Measurements from ENCODE around the gene SLC37A1.

Gene SLC37A1

GRCh38 chr21:42525676-42526378, 12.2 kb downstream of the SLC37A1 start:
- DNase-seq (ENCODE audit: low read depth in 2 of 3, low spot score in 1 of 3) = no peak

- DNase-seq (ENCODE audit: low read depth in 2 of 3, low spot score in 1 of 3) = no peak
Measured at GRCh38 chr21:42526379-42526727, 12.7 kb downstream of the SLC37A1 start.

GRCh38 chr21:42527127-42527488, 13.5 kb downstream of the SLC37A1 start:
- no peak for DNase-seq (ENCODE audit: low read depth in 2 of 3, low spot score in 1 of 3)

GRCh38 chr21:42527489-42528158, 14.0 kb downstream of the SLC37A1 start:
- peak; percentile 32 to 44 (median 36) for DNase-seq (ENCODE audit: low read depth in 2 of 3, low spot score in 1 of 3)

GRCh38 chr21:42530167-42530518, 16.5 kb downstream of the SLC37A1 start:
- DNase-seq (ENCODE audit: low read depth in 2 of 3, low spot score in 1 of 3) = no peak

- no peak for DNase-seq (ENCODE audit: low read depth in 2 of 3, low spot score in 1 of 3)
Measured at GRCh38 chr21:42531771-42532170, 18.1 kb downstream of the SLC37A1 start.

- DNase-seq (ENCODE audit: low read depth in 2 of 3, low spot score in 1 of 3) = no peak
Measured at GRCh38 chr21:42532466-42533181, 19.0 kb downstream of the SLC37A1 start.

- no peak for DNase-seq (ENCODE audit: low read depth in 2 of 3, low spot score in 1 of 3)
Measured at GRCh38 chr21:42533306-42533962, 19.8 kb downstream of the SLC37A1 start.

- DNase-seq (ENCODE audit: low read depth in 2 of 3, low spot score in 1 of 3) = no peak
Measured at GRCh38 chr21:42533963-42534355, 20.3 kb downstream of the SLC37A1 start.

- DNase-seq (ENCODE audit: low read depth in 2 of 3, low spot score in 1 of 3) = no peak
Measured at GRCh38 chr21:42534421-42535378, 21.0 kb downstream of the SLC37A1 start.

GRCh38 chr21:42535602-42536171, 22.0 kb downstream of the SLC37A1 start:
- DNase-seq (ENCODE audit: low read depth in 2 of 3, low spot score in 1 of 3) = no peak

GRCh38 chr21:42536601-42537000, 22.9 kb downstream of the SLC37A1 start:
- DNase-seq (ENCODE audit: low read depth in 2 of 3, low spot score in 1 of 3) = no peak

- DNase-seq (ENCODE audit: low read depth in 2 of 3, low spot score in 1 of 3) = no peak
Measured at GRCh38 chr21:42537106-42537742, 23.6 kb downstream of the SLC37A1 start.

- no peak for DNase-seq (ENCODE audit: low read depth in 2 of 3, low spot score in 1 of 3)
Measured at GRCh38 chr21:42538479-42539275, 25.0 kb downstream of the SLC37A1 start.

- no peak for DNase-seq (ENCODE audit: low read depth in 2 of 3, low spot score in 1 of 3)
Measured at GRCh38 chr21:42539342-42539741, 25.7 kb downstream of the SLC37A1 start.

- no peak for DNase-seq (ENCODE audit: low read depth in 2 of 3, low spot score in 1 of 3)
Measured at GRCh38 chr21:42539931-42540343, 26.3 kb downstream of the SLC37A1 start.

- no peak for DNase-seq (ENCODE audit: low read depth in 2 of 3, low spot score in 1 of 3)
Measured at GRCh38 chr21:42540396-42540795, 26.7 kb downstream of the SLC37A1 start.

- no peak for DNase-seq (ENCODE audit: low read depth in 2 of 3, low spot score in 1 of 3)
Measured at GRCh38 chr21:42541174-42541573, 27.5 kb downstream of the SLC37A1 start.

GRCh38 chr21:42541618-42542017, 28.0 kb downstream of the SLC37A1 start:
- no peak for DNase-seq (ENCODE audit: low read depth in 2 of 3, low spot score in 1 of 3)

Data from stimulated activated CD4-positive, alpha-beta T cell treated with anti-CD3 and anti-CD28 coated beads, Interleukin-12 subunit alpha, Interleukin-12 subunit beta, amount 100 ng/mL, for 48 hours (primary cell).